Activated naive CD4-positive, alpha-beta T cell (primary cell): ENCODE data around the gene RAB7A.

Experiments used
- DNase-seq, 4 experiments: peaks; one replicate each; lab custom pipeline; 2025; lab: John Stamatoyannopoulos, UW

The RAB7A gene

DNA sequence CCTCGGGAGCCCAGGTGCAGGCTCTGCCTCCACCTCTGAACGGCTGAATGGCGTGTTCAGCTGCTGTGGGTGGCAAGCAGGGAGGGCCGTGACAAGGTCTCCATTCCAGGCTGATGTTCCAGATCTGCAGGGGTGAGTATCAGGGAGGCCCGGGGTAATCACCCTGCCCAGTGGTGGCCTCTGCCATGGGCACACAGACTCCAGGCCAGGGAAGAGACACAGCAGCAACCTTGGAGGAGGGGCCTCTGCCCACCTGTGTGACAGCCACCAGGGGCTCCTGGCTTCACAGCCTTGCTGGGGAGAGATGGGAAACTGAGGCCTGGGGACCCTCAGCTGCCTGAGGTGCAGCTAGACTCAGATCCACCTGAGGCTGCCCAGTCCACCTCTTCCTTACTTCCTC lies 127.8 kb downstream of the RAB7A start:
- no peak for DNase-seq

DNA sequence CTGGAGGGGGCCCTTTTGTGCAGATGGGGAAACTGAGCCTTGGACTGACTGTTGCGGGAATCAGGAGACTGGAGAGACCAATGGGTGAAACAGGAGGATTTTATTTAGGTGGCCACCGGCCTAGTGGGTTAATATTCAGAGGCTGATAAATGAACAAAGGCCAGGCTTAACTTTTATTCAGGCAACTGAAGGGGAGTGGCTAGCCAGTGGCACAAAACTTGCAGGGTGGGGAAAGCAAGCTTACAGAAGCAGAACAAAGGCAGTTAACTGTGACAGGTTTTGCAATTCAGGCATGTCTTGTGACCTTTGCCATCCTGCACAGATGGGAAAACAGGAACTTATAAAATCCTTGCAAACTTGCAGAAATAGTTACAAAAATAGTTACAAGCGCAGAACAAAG lies 128.5 kb downstream of the RAB7A start:
- no peak for DNase-seq

DNA sequence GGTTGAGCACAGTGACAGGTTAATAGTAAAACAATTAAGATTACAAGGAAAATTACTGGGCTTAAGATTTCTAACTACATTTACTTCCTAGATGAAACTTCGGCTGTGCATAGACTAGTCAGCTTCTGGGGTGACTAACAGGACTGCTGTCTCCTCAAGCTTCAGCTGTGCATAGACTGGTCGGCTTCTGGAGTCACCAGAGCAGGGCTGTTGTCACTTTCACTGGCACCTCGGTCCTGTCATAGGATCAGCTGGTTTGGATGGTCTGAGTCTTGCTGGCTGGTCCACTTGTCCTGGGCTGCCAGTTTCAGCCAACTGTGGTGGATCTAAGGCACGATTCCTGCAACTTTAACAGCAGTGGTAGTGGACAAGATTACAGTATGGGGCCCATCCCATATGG lies 129.6 kb downstream of the RAB7A start:
- DNase-seq = no peak

DNA sequence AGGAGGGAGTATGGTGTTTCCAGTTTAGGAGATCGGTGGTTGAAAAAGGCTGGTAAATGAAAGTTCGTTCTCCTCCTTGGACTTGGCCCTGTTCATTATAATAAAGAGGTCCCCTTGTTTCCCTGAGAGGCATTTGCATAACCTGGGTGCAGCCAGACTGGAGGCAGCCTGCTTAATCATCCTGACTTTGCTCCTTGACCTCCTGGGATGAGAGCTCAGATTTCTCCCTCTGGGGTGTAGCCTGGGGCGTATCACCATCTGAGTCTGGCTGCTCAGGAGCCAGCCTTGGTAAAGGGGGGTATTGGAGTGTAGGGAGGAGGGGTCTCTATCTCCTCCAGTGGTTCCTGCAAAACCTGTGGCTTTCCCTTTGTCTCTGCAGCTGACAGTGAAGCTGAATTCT lies 132.2 kb downstream of the RAB7A start:
- DNase-seq = no peak

DNA sequence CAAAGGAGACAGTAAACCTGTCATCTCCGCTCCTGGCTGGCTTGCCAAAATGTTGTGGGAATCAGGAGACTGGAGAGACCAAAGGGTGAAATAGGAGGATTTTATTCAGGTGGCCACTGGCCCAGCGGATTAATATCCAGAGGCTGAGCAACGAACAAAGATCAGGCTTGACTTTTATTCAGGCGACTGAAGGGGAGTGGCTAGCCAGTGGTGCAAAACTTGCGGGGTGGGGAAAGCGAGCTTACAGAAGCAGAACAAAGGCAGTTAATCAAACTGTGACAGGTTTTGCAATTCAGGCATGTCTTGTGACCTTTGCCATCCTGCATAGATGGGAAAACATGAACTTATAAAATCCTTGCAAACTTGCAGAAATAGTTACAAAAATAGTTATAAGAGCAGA lies 133.6 kb downstream of the RAB7A start:
- DNase-seq = no peak

DNA sequence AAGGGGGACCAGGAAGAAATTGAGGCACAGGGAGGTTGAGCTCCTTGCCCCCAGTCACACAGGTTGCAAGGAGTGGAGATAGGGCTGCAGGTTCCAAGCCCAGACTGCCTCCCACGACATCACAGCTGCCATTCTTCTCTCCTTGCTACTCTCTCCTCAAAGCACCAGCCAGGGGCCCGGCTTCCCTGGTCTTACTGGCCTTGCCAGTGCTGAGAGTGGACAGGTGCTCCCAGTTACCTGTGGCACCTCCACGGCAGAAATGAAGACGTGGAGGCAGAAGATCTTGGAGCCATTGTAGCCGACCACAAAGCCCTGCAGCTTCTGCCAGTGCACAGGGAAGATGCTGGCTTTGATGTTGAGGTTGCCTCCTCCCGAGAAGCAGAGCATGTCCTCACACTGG lies 135.5 kb downstream of the RAB7A start:
- no peak for DNase-seq

DNA sequence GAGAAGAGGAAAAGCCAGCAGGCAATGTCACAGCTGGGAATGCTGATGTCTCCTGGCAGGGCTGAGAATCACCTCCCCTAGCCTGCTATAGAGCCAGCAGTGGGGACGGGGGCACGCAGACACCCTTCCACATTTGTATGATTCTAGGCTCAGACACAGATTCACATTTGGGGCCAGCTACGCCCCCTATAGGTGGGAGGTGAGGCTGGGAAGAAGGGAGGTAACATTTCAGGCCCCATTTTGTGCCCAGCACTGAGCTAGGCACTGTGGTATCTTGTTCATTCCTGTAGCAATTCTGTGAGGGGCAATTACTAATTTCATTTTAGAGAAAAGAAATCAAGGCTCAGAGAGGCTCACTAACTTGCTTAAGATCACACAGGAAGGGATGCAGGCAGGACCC lies 137.6 kb downstream of the RAB7A start:
- DNase-seq = no peak
